ENCODE results near the gene ARAP2.

ARAP2 gene

GRCh38 chr4:36027203-36027602 lies 217.1 kb downstream of the ARAP2 start:
- DNase-seq: no peak

GRCh38 chr4:36026348-36026880 lies 217.9 kb downstream of the ARAP2 start:
- no peak for DNase-seq

- DNase-seq: no peak
Measured at GRCh38 chr4:36024901-36025660, 219.2 kb downstream of the ARAP2 start.

DNA sequence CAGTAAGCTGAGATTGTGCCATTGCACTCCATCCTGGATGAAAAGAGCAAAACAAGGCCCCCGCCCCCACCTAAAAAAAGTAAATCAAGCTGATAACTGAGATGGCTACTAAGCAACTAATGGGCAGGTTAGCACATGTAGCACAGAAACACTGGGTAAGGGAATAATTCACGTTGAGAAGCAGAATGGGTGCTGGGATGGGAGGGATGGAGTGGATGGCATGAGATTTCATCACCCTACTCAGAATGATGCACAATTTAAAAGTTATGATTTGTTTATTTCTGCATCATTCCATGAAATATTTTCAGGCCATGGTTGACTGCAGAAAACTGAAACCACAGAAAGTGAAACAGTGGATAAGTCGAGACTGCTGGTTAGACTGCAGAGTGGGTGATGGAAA lies 224.0 kb downstream of the ARAP2 start:
- DNase-seq: no peak

Measured in stimulated activated CD4-positive, alpha-beta T cell treated with anti-CD3 and anti-CD28 coated beads, Interleukin-15, amount 100 ng/mL, for 24 hours (primary cell).